ENCODE data around the gene SHLD1. TPM values are rescaled to one million over a fixed set of nuclear protein-coding genes. Genes with fewer than 3 reads are reported as not detected.

SHLD1 gene
- total RNA-seq, 1 donor from 2014 or later: 4.1 TPM

GRCh38 chr20:5710551-5710950 is 39.6 kb upstream of the SHLD1 start:
- no peak overlapping the region for H3K27ac Mint-ChIP-seq (ENCODE audit: unreplicated experiment)
- H3K9me3 Mint-ChIP-seq (ENCODE audit: unreplicated experiment): peaks cover 4% of the 10 kb centered on the region
- peaks cover 27% of the 10 kb centered on the region for H3K27me3 Mint-ChIP-seq (ENCODE audit: unreplicated experiment)
- H3K4me3 Mint-ChIP-seq (ENCODE audit: unreplicated experiment): no peak overlapping the region
- no peak for TF ChIP-seq CTCF (IDR thresholded peaks at IDR 0.05)
- DNase-seq (ENCODE audit: extremely low spot score, unreplicated experiment): no peak
- H3K4me1 Mint-ChIP-seq (ENCODE audit: unreplicated experiment): no peaks in the 10 kb centered on the region
- H3K36me3 Mint-ChIP-seq (ENCODE audit: unreplicated experiment): no peaks in the 10 kb centered on the region

GRCh38 chr20:5714261-5715041 is 35.8 kb upstream of the SHLD1 start:
- Mint-ChIP-seq H3K36me3 (ENCODE audit: unreplicated experiment) (no peaks in the 10 kb centered on the region), H3K4me1 (ENCODE audit: unreplicated experiment) (no peaks in the 10 kb centered on the region), H3K9me3 (ENCODE audit: unreplicated experiment) (peaks cover 9% of the 10 kb centered on the region), H3K27ac (ENCODE audit: unreplicated experiment) (no peak overlapping the region), H3K27me3 (ENCODE audit: unreplicated experiment) (peaks cover 29% of the 10 kb centered on the region), H3K4me3 (ENCODE audit: unreplicated experiment) (no peak overlapping the region)
- no peak for TF ChIP-seq CTCF (IDR thresholded peaks at IDR 0.05)
- DNase-seq (ENCODE audit: extremely low spot score, unreplicated experiment): no peak

GRCh38 chr20:5715071-5715841 is 34.9 kb upstream of the SHLD1 start:
- Mint-ChIP-seq H3K4me1 (ENCODE audit: unreplicated experiment) (no peaks in the 10 kb centered on the region), H3K36me3 (ENCODE audit: unreplicated experiment) (no peaks in the 10 kb centered on the region), H3K4me3 (ENCODE audit: unreplicated experiment) (no peak overlapping the region), H3K9me3 (ENCODE audit: unreplicated experiment) (peaks cover 9% of the 10 kb centered on the region), H3K27ac (ENCODE audit: unreplicated experiment) (no peak overlapping the region), H3K27me3 (ENCODE audit: unreplicated experiment) (peaks cover 32% of the 10 kb centered on the region)
- no peak for DNase-seq (ENCODE audit: extremely low spot score, unreplicated experiment)
- TF ChIP-seq CTCF (IDR thresholded peaks at IDR 0.05): no peak

- H3K4me1 Mint-ChIP-seq (ENCODE audit: unreplicated experiment): no peaks in the 10 kb centered on the region
- DNase-seq (ENCODE audit: extremely low spot score, unreplicated experiment): no peak
- H3K27ac Mint-ChIP-seq (ENCODE audit: unreplicated experiment): no peak overlapping the region
- H3K4me3 Mint-ChIP-seq (ENCODE audit: unreplicated experiment): no peak overlapping the region
- peaks cover 30% of the 10 kb centered on the region for H3K27me3 Mint-ChIP-seq (ENCODE audit: unreplicated experiment)
- no peak for TF ChIP-seq CTCF (IDR thresholded peaks at IDR 0.05)
- no peaks in the 10 kb centered on the region for H3K36me3 Mint-ChIP-seq (ENCODE audit: unreplicated experiment)
- H3K9me3 Mint-ChIP-seq (ENCODE audit: unreplicated experiment): peaks cover 9% of the 10 kb centered on the region
Measured at GRCh38 chr20:5716953-5717352, 33.2 kb upstream of the SHLD1 start.
